Ectodermal cell (in vitro differentiated cells): ENCODE results near the gene SYP.

Experiments used
- H3K27ac ChIP-seq: 2 replicates; pipeline ENCODE4 v1.7.0; 2013; ENCODE audit warnings: mild to moderate bottlenecking, low read depth, low read length; ENCODE audit not compliant: insufficient read depth, poor library complexity, severe bottlenecking
- H3K27me3 ChIP-seq: 2 replicates; pipeline ENCODE4 v1.7.0; 2013; ENCODE audit warnings: mild to moderate bottlenecking, low read length; ENCODE audit not compliant: insufficient read depth, control insufficient read depth, poor library complexity, severe bottlenecking
- H3K36me3 ChIP-seq: one replicate; pipeline ENCODE4 v1.7.0; 2013; ENCODE audit warnings: low read length; ENCODE audit not compliant: control insufficient read depth, insufficient read depth
- H3K4me1 ChIP-seq: one replicate; pipeline ENCODE4 v1.7.0; 2013; ENCODE audit warnings: low read length; ENCODE audit not compliant: control insufficient read depth, insufficient read depth
- H3K4me3 ChIP-seq: 2 replicates; pipeline ENCODE4 v1.7.0; 2013; ENCODE audit warnings: low read depth, low read length, control low read depth; ENCODE audit not compliant: insufficient read depth
- H3K9me3 ChIP-seq: 2 replicates; pipeline ENCODE4 v1.7.0; 2013; ENCODE audit warnings: mild to moderate bottlenecking, low read length, moderate library complexity; ENCODE audit not compliant: control insufficient read depth
- WGBS, 2 experiments: methylation state at CpG; one replicate each; pipeline ENCODE4 v1.1.7; 2013; ENCODE audit warnings: missing lambda C conversion rate in 2 of 2; 5-methylcytosine and 5-hydroxymethylcytosine counted together

Gene SYP

DNA sequence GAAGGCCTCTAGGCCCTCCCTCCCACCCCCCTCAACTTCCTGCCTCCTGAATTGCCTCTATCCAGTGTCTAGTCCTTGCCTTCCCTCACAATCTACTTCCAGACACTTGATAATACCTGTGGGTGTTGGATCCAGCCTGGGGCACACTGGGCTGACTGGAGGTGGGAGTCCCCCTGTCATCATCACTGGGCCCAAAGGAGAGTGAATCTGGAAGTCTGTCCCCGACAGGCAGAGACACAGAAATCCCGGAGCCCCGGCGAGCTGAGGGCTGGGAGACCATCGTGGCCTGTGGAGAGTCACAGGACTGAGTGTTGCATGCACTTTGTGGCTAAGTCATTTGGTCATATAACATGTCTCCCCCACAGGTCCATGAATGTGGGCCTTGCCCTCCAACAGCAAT, 8.4 kb upstream of the SYP start:
- Histone ChIP-seq H3K9me3 (no peaks in the 10 kb centered on the region), H3K4me1 (no peaks in the 10 kb centered on the region), H3K27me3 (no peaks in the 10 kb centered on the region), H3K36me3 (no peaks in the 10 kb centered on the region), H3K4me3 (no peak overlapping the region), H3K27ac (no peak overlapping the region)
- WGBS, 2 experiments = 94 to 96% methylated on average over 5 of the region's 5 CpGs

DNA sequence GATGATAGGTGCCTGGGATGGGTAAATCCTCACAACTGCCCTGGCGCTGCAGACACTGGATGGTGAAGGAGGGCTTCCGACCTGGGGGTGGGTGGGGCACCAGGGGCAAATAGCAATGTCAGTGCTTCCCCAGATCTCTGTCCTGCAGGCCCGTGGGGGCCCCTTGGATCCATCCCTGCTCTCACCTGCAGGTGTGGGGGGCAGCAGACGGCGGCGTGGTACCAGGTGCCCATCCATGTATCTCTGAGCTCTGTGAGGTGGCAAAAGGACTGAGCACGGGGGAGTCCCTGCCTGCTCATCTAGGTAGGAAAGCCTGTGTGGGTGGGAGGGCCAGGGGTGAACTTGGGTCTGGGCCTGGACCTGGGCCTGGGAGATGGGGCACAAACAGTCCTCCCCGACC, 6.5 kb upstream of the SYP start:
- no peaks in the 10 kb centered on the region for H3K36me3 ChIP-seq
- H3K27ac ChIP-seq = no peak overlapping the region
- H3K9me3 ChIP-seq = no peaks in the 10 kb centered on the region
- WGBS, 2 experiments = 90 to 93% methylated on average over 8 of the region's 8 CpGs
- no peak overlapping the region for H3K4me3 ChIP-seq
- H3K4me1 ChIP-seq = no peaks in the 10 kb centered on the region
- H3K27me3 ChIP-seq = no peaks in the 10 kb centered on the region

DNA sequence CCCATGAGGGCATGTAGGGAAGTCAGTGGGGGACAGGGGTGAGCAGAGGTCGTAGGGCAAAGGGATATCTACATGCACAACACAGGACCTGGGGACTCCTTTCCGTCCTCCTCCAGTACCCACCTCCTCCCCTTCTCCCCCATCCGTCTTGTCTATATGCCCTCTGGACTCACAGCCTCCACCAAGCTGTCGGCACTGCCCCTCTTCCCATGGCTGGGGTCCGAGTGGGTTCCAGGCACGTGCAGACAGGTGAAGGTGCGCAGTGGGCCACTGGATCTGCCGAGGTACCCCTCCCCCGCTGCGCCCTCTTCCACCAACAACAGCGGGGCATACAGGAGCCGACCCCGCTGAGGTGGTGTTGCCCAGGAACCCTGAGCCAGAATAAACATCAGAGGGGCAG, 5.5 kb upstream of the SYP start:
- Histone ChIP-seq H3K27ac (no peak overlapping the region), H3K36me3 (no peaks in the 10 kb centered on the region), H3K9me3 (no peaks in the 10 kb centered on the region), H3K4me1 (no peaks in the 10 kb centered on the region), H3K27me3 (no peaks in the 10 kb centered on the region), H3K4me3 (no peak overlapping the region)
- 95 to 96% methylated on average over 13 of the region's 13 CpGs for WGBS, 2 experiments

- Histone ChIP-seq H3K27me3 (peaks cover 2% of the 10 kb centered on the region), H3K27ac (no peak overlapping the region), H3K4me3 (no peak overlapping the region), H3K36me3 (no peaks in the 10 kb centered on the region), H3K9me3 (no peaks in the 10 kb centered on the region), H3K4me1 (no peaks in the 10 kb centered on the region)
- WGBS, 2 experiments = 54 to 56% methylated on average over 3 to 4 of the region's 4 CpGs
Observed at GRCh38 chrX:49204709-49205108, 4.7 kb upstream of the SYP start.

DNA sequence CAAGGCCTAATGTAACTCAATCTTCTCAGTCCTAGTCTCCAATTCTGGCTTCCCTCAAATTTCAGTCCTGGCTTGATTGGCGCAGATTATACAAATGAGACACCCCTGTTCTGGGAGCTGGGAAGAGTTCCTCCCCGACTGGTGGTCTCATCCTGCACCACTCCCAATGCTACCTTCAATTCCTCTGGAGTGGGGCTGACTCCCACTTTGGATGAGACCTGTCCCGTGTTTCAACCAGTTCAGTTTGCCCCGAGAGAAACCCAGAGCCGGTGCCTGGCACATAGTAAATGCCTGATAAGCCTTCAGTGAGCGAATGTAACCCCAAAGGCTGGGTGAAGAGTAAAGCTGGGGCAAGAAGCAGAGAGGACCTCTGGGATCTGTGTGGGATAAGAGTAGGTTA, 4.0 kb upstream of the SYP start:
- Histone ChIP-seq H3K36me3 (no peaks in the 10 kb centered on the region), H3K4me1 (no peaks in the 10 kb centered on the region), H3K27me3 (peaks cover 9% of the 10 kb centered on the region), H3K4me3 (no peak overlapping the region), H3K27ac (no peak overlapping the region), H3K9me3 (no peaks in the 10 kb centered on the region)
- 90 to 96% methylated on average over 6 of the region's 6 CpGs for WGBS, 2 experiments

- Histone ChIP-seq H3K36me3 (no peaks in the 10 kb centered on the region), H3K4me1 (no peaks in the 10 kb centered on the region), H3K9me3 (no peaks in the 10 kb centered on the region), H3K27ac (no peak overlapping the region), H3K4me3 (no peak overlapping the region), H3K27me3 (peaks cover 13% of the 10 kb centered on the region)
- 79 to 86% methylated on average over 3 of the region's 3 CpGs for WGBS, 2 experiments
Observed at GRCh38 chrX:49203536-49203935, 3.5 kb upstream of the SYP start.

- 85 to 96% methylated on average over 2 of the region's 2 CpGs for WGBS, 2 experiments
- no peaks in the 10 kb centered on the region for H3K9me3 ChIP-seq
- H3K27ac ChIP-seq = no peak overlapping the region
Observed at GRCh38 chrX:49202022-49202421, 2.0 kb upstream of the SYP start.

GRCh38 chrX:49199315-49199595, 738 bp downstream of the SYP start:
- no peaks in the 10 kb centered on the region for H3K4me1 ChIP-seq
- H3K4me3 ChIP-seq = no peak overlapping the region
- H3K27ac ChIP-seq = no peak overlapping the region
- 8 to 12% methylated on average over 11 of the region's 11 CpGs for WGBS, 2 experiments
- peaks cover 21% of the 10 kb centered on the region for H3K27me3 ChIP-seq
- H3K9me3 ChIP-seq = no peaks in the 10 kb centered on the region
- H3K36me3 ChIP-seq = no peaks in the 10 kb centered on the region

More at GRCh38 chrX:49202022-49202421, 2.0 kb upstream of the SYP start:
- Histone ChIP-seq H3K27me3 (peaks cover 21% of the 10 kb centered on the region), H3K36me3 (no peaks in the 10 kb centered on the region), H3K4me1 (no peaks in the 10 kb centered on the region), H3K4me3 (no peak overlapping the region)

DNA sequence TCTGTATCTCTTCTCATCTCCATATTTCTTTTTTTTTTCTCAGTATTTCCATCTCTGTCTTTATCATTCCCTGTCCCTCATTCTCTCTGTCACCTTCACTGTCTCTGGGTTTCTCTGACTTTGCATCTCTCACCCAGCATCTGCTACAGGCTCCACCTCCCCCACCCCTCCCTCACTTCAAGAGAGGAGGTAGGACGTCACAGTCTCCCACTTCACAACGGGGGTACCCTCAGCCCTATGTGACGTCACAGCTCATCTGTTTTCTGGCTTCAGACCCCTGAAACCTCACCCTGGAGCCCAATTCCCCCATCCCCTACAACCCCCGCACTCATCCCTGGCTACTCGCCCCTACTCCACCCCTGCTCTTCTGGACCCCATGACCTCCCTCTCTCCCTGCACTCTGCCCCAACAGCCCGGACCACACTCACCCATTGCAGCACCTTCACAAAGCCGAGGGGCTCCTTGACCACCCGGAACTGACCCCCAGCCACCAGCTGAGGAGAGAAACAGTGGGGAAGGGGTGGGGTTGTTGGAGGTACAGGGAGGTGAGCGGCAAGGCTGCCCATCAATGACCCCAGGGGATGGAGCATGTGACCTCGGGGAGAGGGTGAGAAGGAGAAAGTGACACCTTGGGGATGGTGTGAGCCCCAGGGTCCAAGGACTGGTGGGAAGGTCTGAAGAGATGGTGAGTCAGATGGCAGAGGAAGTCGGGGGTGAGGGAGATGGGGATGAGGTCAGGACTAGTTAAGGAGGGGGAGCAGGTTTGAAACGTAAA, 1.3 kb downstream of the SYP start:
- Histone ChIP-seq H3K4me3 (no peak overlapping the region), H3K27ac (no peak overlapping the region), H3K9me3 (no peaks in the 10 kb centered on the region), H3K36me3 (no peaks in the 10 kb centered on the region), H3K4me1 (no peaks in the 10 kb centered on the region), H3K27me3 (peaks cover 21% of the 10 kb centered on the region)
- 20 to 26% methylated on average over 11 to 12 of the region's 12 CpGs for WGBS, 2 experiments

- Histone ChIP-seq H3K4me1 (no peaks in the 10 kb centered on the region), H3K27me3 (peaks cover 21% of the 10 kb centered on the region), H3K27ac (no peak overlapping the region), H3K9me3 (no peaks in the 10 kb centered on the region), H3K36me3 (no peaks in the 10 kb centered on the region), H3K4me3 (no peak overlapping the region)
- WGBS, 2 experiments = 83 to 89% methylated on average over 13 of the region's 13 CpGs
Observed at GRCh38 chrX:49197543-49198087, 2.4 kb downstream of the SYP start.
